Endothelial cell of umbilical vein (primary cell): ENCODE measurements around the gene SCTR. TPM values are rescaled to one million over a fixed set of nuclear protein-coding genes. Genes with fewer than 3 reads are reported as not detected.

Experiments used
- BruUV-seq: library from RNA; stranded (reverse); fragments of 400-500 nt; replicated peaks from 2 replicates; lab custom pipeline; 2021; lab: Mats Ljungman, UMichigan
- CTCF ChIA-PET: fragments of 300-600, 350-600 bp; sonication (Branson Sonifier 250); formaldehyde crosslinking; loops from one replicate; lab custom pipeline; 2021; ENCODE audit warnings: antibody characterized with exemption, inconsistent platforms; lab: Charles Lee
- POLR2A ChIA-PET: fragments of 300-600, 350-600 bp; sonication (Branson Sonifier 250); formaldehyde crosslinking; loops from one replicate; lab custom pipeline; 2021; ENCODE audit warnings: antibody characterized with exemption, inconsistent platforms; lab: Charles Lee
- DNase-seq: peaks from one replicate; pipeline ENCODE4 v3.0.0-alpha.2; 2011; ENCODE audit warnings: low read depth, low spot score
- FAIRE-seq: peaks from 2 replicates; lab custom pipeline; 2011; peaks lifted over from hg19 to GRCh38; lab: Jason Lieb, UNC
- H2AFZ ChIP-seq: 2 replicates; pipeline ENCODE4 v1.6.0; 2012; ENCODE audit warnings: low read depth, low read length, control low read depth, inconsistent platforms
- H3K27ac ChIP-seq: 2 replicates; pipeline ENCODE4 v1.5.1; 2011; ENCODE audit warnings: low read depth, mild to moderate bottlenecking, control low read depth, low read length, moderate library complexity; ENCODE audit not compliant: insufficient read depth
- H3K27me3 ChIP-seq, 2 experiments: 2 replicates each; pipeline versions ENCODE4 v1.6.0 to v1.6.1; 2011; ENCODE audit warnings: low read length in 2 of 2, mixed read lengths in 1 of 2; ENCODE audit not compliant: control insufficient read depth in 2 of 2, insufficient read depth in 2 of 2
- H3K36me3 ChIP-seq, 2 experiments: 2 replicates in 1 of 2; 3 replicates in 1 of 2; pipeline ENCODE4 v1.5.1; 2011; ENCODE audit warnings: low read length in 2 of 2, mild to moderate bottlenecking in 1 of 2, moderate library complexity in 1 of 2; ENCODE audit not compliant: control insufficient read depth in 2 of 2, insufficient read depth in 2 of 2; ENCODE audit errors: extremely low read depth in 1 of 2
- H3K4me1 ChIP-seq: 3 replicates; pipeline ENCODE4 v1.5.1; 2011; ENCODE audit warnings: mild to moderate bottlenecking, low read length; ENCODE audit not compliant: control insufficient read depth, insufficient read depth; ENCODE audit errors: extremely low read depth
- H3K4me2 ChIP-seq: 2 replicates; pipeline ENCODE4 v1.6.1; 2011; ENCODE audit warnings: low read length, control low read depth, mixed read lengths; ENCODE audit not compliant: insufficient read depth
- H3K4me3 ChIP-seq, 3 experiments: fragments of 200-600 bp in 1 of 3; sonication (generic), shearing (Covaris generic) in 1 of 3; replicated peaks in 1 of 3; 2 replicates each; pipeline ENCODE4 v1.5.1; 2011 to 2016; ENCODE audit warnings: control low read depth in 3 of 3, low read length in 3 of 3, mild to moderate bottlenecking in 2 of 3, inconsistent platforms in 1 of 3, low read depth in 1 of 3, moderate library complexity in 1 of 3; ENCODE audit not compliant: insufficient read depth in 1 of 3
- H3K79me2 ChIP-seq: 2 replicates; pipeline ENCODE4 v1.6.0; 2012; ENCODE audit warnings: low read length, inconsistent platforms; ENCODE audit not compliant: control insufficient read depth, insufficient read depth
- H3K9ac ChIP-seq: replicated peaks from 2 replicates; pipeline ENCODE3; 2011; ENCODE audit warnings: low read length, control low read depth; ENCODE audit not compliant: insufficient read depth; ENCODE audit errors: extremely low read depth
- H3K9me1 ChIP-seq: replicated peaks from 3 replicates; pipeline ENCODE4 v1.6.0; 2011; ENCODE audit warnings: mild to moderate bottlenecking, low read length; ENCODE audit not compliant: control insufficient read depth, insufficient read depth; ENCODE audit errors: extremely low read depth
- H3K9me3 ChIP-seq: replicated peaks from 2 replicates; pipeline ENCODE4 v1.5.1; 2012; ENCODE audit warnings: low read length, inconsistent platforms; ENCODE audit not compliant: control insufficient read depth, insufficient read depth
- H4K20me1 ChIP-seq: replicated peaks from 2 replicates; pipeline ENCODE3; 2011; ENCODE audit warnings: mild to moderate bottlenecking, low read length; ENCODE audit not compliant: control insufficient read depth, insufficient read depth; ENCODE audit errors: extremely low read depth
- CTCF ChIP-seq, 2 donors: IDR thresholded peaks; 1 replicate in 1 of 2; 2 replicates in 1 of 2; pipeline ENCODE4 v1.5.1; 2011; ENCODE audit warnings: low read length in 2 of 2, mild to moderate bottlenecking in 2 of 2, moderate library complexity in 2 of 2, control low read depth in 1 of 2, inconsistent platforms in 1 of 2, low read depth in 1 of 2; ENCODE audit not compliant: insufficient read depth in 1 of 2; ENCODE audit errors: extremely low read depth in 1 of 2
- EZH2 ChIP-seq: IDR thresholded peaks from 2 replicates; pipeline ENCODE4 v1.6.1; 2012; ENCODE audit warnings: borderline replicate concordance, low read depth, mild to moderate bottlenecking, moderate library complexity, low read length, inconsistent platforms; ENCODE audit not compliant: severe bottlenecking
- FOS ChIP-seq: IDR thresholded peaks from 2 replicates; pipeline ENCODE4 v1.6.1; 2011; ENCODE audit warnings: mild to moderate bottlenecking, low read length, moderate library complexity, borderline replicate concordance; ENCODE audit not compliant: insufficient read depth
- GATA2 ChIP-seq: IDR thresholded peaks from 2 replicates; pipeline ENCODE4 v1.7.0; 2011; ENCODE audit warnings: low read depth, mild to moderate bottlenecking, moderate library complexity, mixed read lengths, low read length; ENCODE audit not compliant: insufficient read length, insufficient read depth
- JUN ChIP-seq: IDR thresholded peaks from 2 replicates; pipeline ENCODE4 v1.6.1; 2011; ENCODE audit warnings: borderline replicate concordance, low read depth; ENCODE audit not compliant: insufficient read length, insufficient read depth
- MAX ChIP-seq: IDR thresholded peaks from 2 replicates; pipeline ENCODE4 v1.6.1; 2011; ENCODE audit not compliant: insufficient read depth, insufficient read length
- MYC ChIP-seq: IDR thresholded peaks from one replicate; pipeline ENCODE4 v1.6.1; 2011; ENCODE audit warnings: mild to moderate bottlenecking, low read depth, low read length
- POLR2A ChIP-seq: IDR thresholded peaks from 2 replicates; pipeline ENCODE4 v1.6.1; 2012; ENCODE audit warnings: low read depth, mild to moderate bottlenecking, control low read depth, low read length
- POLR2AphosphoS5 ChIP-seq: IDR thresholded peaks from 2 replicates; pipeline ENCODE4 v1.6.1; 2012; ENCODE audit warnings: low read depth, mild to moderate bottlenecking, control low read depth, low read length, moderate library complexity; ENCODE audit not compliant: insufficient read depth
- dilution Hi-C: fragments of 300-500 bp; cut with MboI; formaldehyde crosslinking; loops from one replicate; pipeline ENCODE4 v1.15.0; 2019; ENCODE audit warnings: low sequenced_read_pairs; ENCODE audit not compliant: extremely low pct_ligation_motif_present
- intact Hi-C: fragments of 100-400 bp; cut with micrococcal nuclease; formaldehyde crosslinking; loops from one replicate; pipeline ENCODE4 v1.10.0; 2022
- polyA plus RNA-seq, 4 experiments: library from polyadenylated mRNA; depleted of rRNA in 3 of 4; stranded (reverse) in 3 of 4; unstranded in 1 of 4; fragments of >200 nt; gene quantifications; 2 replicates each; pipeline versions ENCODE4 v1.2.1 to v1.2.3, GENCODE V29; 2011 to 2012; ENCODE audit warnings: missing spikeins in 1 of 4
- total RNA-seq: library from RNA; stranded (reverse); gene quantifications from 2 replicates; pipeline ENCODE4 v1.2.3, GENCODE V29; 2021

SCTR gene
- total and polyA plus RNA-seq, 2 donors (not counting 3 experiments of a cell fraction or from before 2014, with no cell fraction given) = not detected

- POLR2A ChIA-PET = no interaction called here
- no peaks in the 10 kb centered on the region for H3K27me3 ChIP-seq
- no peak overlapping the region for H2AFZ ChIP-seq
- no peak overlapping the region for H3K9ac ChIP-seq
- H3K79me2 ChIP-seq = no peaks in the 10 kb centered on the region
- no peaks in the 10 kb centered on the region for H3K36me3 ChIP-seq
- H3K9me1 ChIP-seq = no peaks in the 10 kb centered on the region
- H3K4me3 ChIP-seq = no peak overlapping the region
- DNase-seq = no peak
- peaks cover 9% of the 10 kb centered on the region for H3K4me1 ChIP-seq
- no peak overlapping the region for H3K27ac ChIP-seq
- no TSS peak for BruUV-seq
- no peak overlapping the region for H3K4me2 ChIP-seq
- no peaks in the 10 kb centered on the region for H3K9me3 ChIP-seq
- dilution Hi-C loops (no loop called here), intact Hi-C loops (no loop called here)
- TF ChIP-seq POLR2A = no peak
- no peak for TF ChIP-seq MAX
- no peak for TF ChIP-seq JUN
- TF ChIP-seq CTCF (IDR thresholded peaks at IDR 0.05; ENCODE audit: extremely low read depth in 1 of 2, insufficient read depth in 1 of 2, low read depth in 1 of 2, low read length in 2 of 2) = no peak
- TF ChIP-seq EZH2 = no peak
- no peak for TF ChIP-seq GATA2
- TF ChIP-seq FOS = no peak
- no peak for TF ChIP-seq MYC
- TF ChIP-seq POLR2AphosphoS5 = no peak
- CTCF ChIA-PET = interaction anchor here (0.5 to 1.5 kb wide), 3 partner anchors 18 to 42 kb away, joined by 3 to 5 read pairs (median 3); no protein-coding TSS in a partner anchor
- H4K20me1 ChIP-seq = no peaks in the 10 kb centered on the region
- FAIRE-seq = no peak
Measured at GRCh38 chr2:119433636-119434327, 90.5 kb downstream of the SCTR start.
